HEK293T (cell line): ENCODE data around the gene SLC22A2.

Experiments
- ELF4 ChIP-seq: fragments of 450-650 bp; IDR thresholded peaks from 2 replicates; pipeline ENCODE4 v1.6.1; 2017; ENCODE audit warnings: antibody characterized with exemption
- FOXK2 ChIP-seq: fragments of 450-650 bp; IDR thresholded peaks from 2 replicates; pipeline ENCODE4 v1.6.1; 2016; ENCODE audit warnings: mild to moderate bottlenecking
- FOXM1 ChIP-seq: fragments of 450-650 bp; IDR thresholded peaks from 2 replicates; pipeline ENCODE4 v1.6.1; 2017; ENCODE audit warnings: mild to moderate bottlenecking, borderline replicate concordance
- HDGF ChIP-seq: fragments of 450-650 bp; IDR thresholded peaks from 2 replicates; pipeline ENCODE4 v1.6.1; 2017; ENCODE audit warnings: antibody characterized with exemption, borderline replicate concordance
- L3MBTL2 ChIP-seq: fragments of 450-650 bp; conservative IDR thresholded peaks from 2 replicates; pipeline ENCODE4 v1.6.1; 2016; ENCODE audit warnings: mild to moderate bottlenecking
- SP1 ChIP-seq: fragments of 450-650 bp; IDR thresholded peaks from 2 replicates; pipeline ENCODE4 v1.6.1; 2017
- SUZ12 ChIP-seq: fragments of 450-650 bp; IDR thresholded peaks from 2 replicates; pipeline ENCODE4 v1.6.1; 2016; ENCODE audit warnings: mild to moderate bottlenecking
- TARDBP ChIP-seq: fragments of 450-650 bp; IDR thresholded peaks from 2 replicates; pipeline ENCODE4 v1.6.1; 2016

- no peak for TF ChIP-seq L3MBTL2
- TF ChIP-seq HDGF: no peak
- no peak for TF ChIP-seq SUZ12
- TF ChIP-seq SP1: no peak
- TF ChIP-seq FOXM1: no peak
- no peak for TF ChIP-seq ELF4
- TF ChIP-seq FOXK2: no peak
- no peak for TF ChIP-seq TARDBP
These were observed 5.3 kb downstream of the SLC22A2 start for GRCh38 chr6:160253292-160253691.
